Endothelial cell of umbilical vein (primary cell): ENCODE data around the gene MAJIN. TPM values are rescaled to one million over a fixed set of nuclear protein-coding genes. Genes with fewer than 3 reads are reported as not detected.

Source experiments
- BruUV-seq: library from RNA; stranded (reverse); fragments of 400-500 nt; replicated peaks from 2 replicates; lab custom pipeline; 2021; lab: Mats Ljungman, UMichigan
- CTCF ChIA-PET: fragments of 300-600, 350-600 bp; sonication (Branson Sonifier 250); formaldehyde crosslinking; loops from one replicate; lab custom pipeline; 2021; ENCODE audit warnings: antibody characterized with exemption, inconsistent platforms; lab: Charles Lee
- POLR2A ChIA-PET: fragments of 300-600, 350-600 bp; sonication (Branson Sonifier 250); formaldehyde crosslinking; loops from one replicate; lab custom pipeline; 2021; ENCODE audit warnings: antibody characterized with exemption, inconsistent platforms; lab: Charles Lee
- DNase-seq: peaks from one replicate; pipeline ENCODE4 v3.0.0-alpha.2; 2011; ENCODE audit warnings: low read depth, low spot score
- FAIRE-seq: peaks from 2 replicates; lab custom pipeline; 2011; peaks lifted over from hg19 to GRCh38; lab: Jason Lieb, UNC
- H2AFZ ChIP-seq: 2 replicates; pipeline ENCODE4 v1.6.0; 2012; ENCODE audit warnings: low read depth, low read length, control low read depth, inconsistent platforms
- H3K27ac ChIP-seq: 2 replicates; pipeline ENCODE4 v1.5.1; 2011; ENCODE audit warnings: low read depth, mild to moderate bottlenecking, control low read depth, low read length, moderate library complexity; ENCODE audit not compliant: insufficient read depth
- H3K27me3 ChIP-seq, 2 experiments: 2 replicates each; pipeline versions ENCODE4 v1.6.0 to v1.6.1; 2011; ENCODE audit warnings: low read length in 2 of 2, mixed read lengths in 1 of 2; ENCODE audit not compliant: control insufficient read depth in 2 of 2, insufficient read depth in 2 of 2
- H3K36me3 ChIP-seq, 2 experiments: 2 replicates in 1 of 2; 3 replicates in 1 of 2; pipeline ENCODE4 v1.5.1; 2011; ENCODE audit warnings: low read length in 2 of 2, mild to moderate bottlenecking in 1 of 2, moderate library complexity in 1 of 2; ENCODE audit not compliant: control insufficient read depth in 2 of 2, insufficient read depth in 2 of 2; ENCODE audit errors: extremely low read depth in 1 of 2
- H3K4me1 ChIP-seq: 3 replicates; pipeline ENCODE4 v1.5.1; 2011; ENCODE audit warnings: mild to moderate bottlenecking, low read length; ENCODE audit not compliant: control insufficient read depth, insufficient read depth; ENCODE audit errors: extremely low read depth
- H3K4me2 ChIP-seq: 2 replicates; pipeline ENCODE4 v1.6.1; 2011; ENCODE audit warnings: low read length, control low read depth, mixed read lengths; ENCODE audit not compliant: insufficient read depth
- H3K4me3 ChIP-seq, 3 experiments: fragments of 200-600 bp in 1 of 3; sonication (generic), shearing (Covaris generic) in 1 of 3; replicated peaks in 1 of 3; 2 replicates each; pipeline ENCODE4 v1.5.1; 2011 to 2016; ENCODE audit warnings: control low read depth in 3 of 3, low read length in 3 of 3, mild to moderate bottlenecking in 2 of 3, inconsistent platforms in 1 of 3, low read depth in 1 of 3, moderate library complexity in 1 of 3; ENCODE audit not compliant: insufficient read depth in 1 of 3
- H3K79me2 ChIP-seq: 2 replicates; pipeline ENCODE4 v1.6.0; 2012; ENCODE audit warnings: low read length, inconsistent platforms; ENCODE audit not compliant: control insufficient read depth, insufficient read depth
- H3K9ac ChIP-seq: replicated peaks from 2 replicates; pipeline ENCODE3; 2011; ENCODE audit warnings: low read length, control low read depth; ENCODE audit not compliant: insufficient read depth; ENCODE audit errors: extremely low read depth
- H3K9me1 ChIP-seq: replicated peaks from 3 replicates; pipeline ENCODE4 v1.6.0; 2011; ENCODE audit warnings: mild to moderate bottlenecking, low read length; ENCODE audit not compliant: control insufficient read depth, insufficient read depth; ENCODE audit errors: extremely low read depth
- H3K9me3 ChIP-seq: replicated peaks from 2 replicates; pipeline ENCODE4 v1.5.1; 2012; ENCODE audit warnings: low read length, inconsistent platforms; ENCODE audit not compliant: control insufficient read depth, insufficient read depth
- H4K20me1 ChIP-seq: replicated peaks from 2 replicates; pipeline ENCODE3; 2011; ENCODE audit warnings: mild to moderate bottlenecking, low read length; ENCODE audit not compliant: control insufficient read depth, insufficient read depth; ENCODE audit errors: extremely low read depth
- CTCF ChIP-seq, 2 donors: IDR thresholded peaks; 1 replicate in 1 of 2; 2 replicates in 1 of 2; pipeline ENCODE4 v1.5.1; 2011; ENCODE audit warnings: low read length in 2 of 2, mild to moderate bottlenecking in 2 of 2, moderate library complexity in 2 of 2, control low read depth in 1 of 2, inconsistent platforms in 1 of 2, low read depth in 1 of 2; ENCODE audit not compliant: insufficient read depth in 1 of 2; ENCODE audit errors: extremely low read depth in 1 of 2
- EZH2 ChIP-seq: IDR thresholded peaks from 2 replicates; pipeline ENCODE4 v1.6.1; 2012; ENCODE audit warnings: borderline replicate concordance, low read depth, mild to moderate bottlenecking, moderate library complexity, low read length, inconsistent platforms; ENCODE audit not compliant: severe bottlenecking
- FOS ChIP-seq: IDR thresholded peaks from 2 replicates; pipeline ENCODE4 v1.6.1; 2011; ENCODE audit warnings: mild to moderate bottlenecking, low read length, moderate library complexity, borderline replicate concordance; ENCODE audit not compliant: insufficient read depth
- GATA2 ChIP-seq: IDR thresholded peaks from 2 replicates; pipeline ENCODE4 v1.7.0; 2011; ENCODE audit warnings: low read depth, mild to moderate bottlenecking, moderate library complexity, mixed read lengths, low read length; ENCODE audit not compliant: insufficient read length, insufficient read depth
- JUN ChIP-seq: IDR thresholded peaks from 2 replicates; pipeline ENCODE4 v1.6.1; 2011; ENCODE audit warnings: borderline replicate concordance, low read depth; ENCODE audit not compliant: insufficient read length, insufficient read depth
- MAX ChIP-seq: IDR thresholded peaks from 2 replicates; pipeline ENCODE4 v1.6.1; 2011; ENCODE audit not compliant: insufficient read depth, insufficient read length
- MYC ChIP-seq: IDR thresholded peaks from one replicate; pipeline ENCODE4 v1.6.1; 2011; ENCODE audit warnings: mild to moderate bottlenecking, low read depth, low read length
- POLR2A ChIP-seq: IDR thresholded peaks from 2 replicates; pipeline ENCODE4 v1.6.1; 2012; ENCODE audit warnings: low read depth, mild to moderate bottlenecking, control low read depth, low read length
- POLR2AphosphoS5 ChIP-seq: IDR thresholded peaks from 2 replicates; pipeline ENCODE4 v1.6.1; 2012; ENCODE audit warnings: low read depth, mild to moderate bottlenecking, control low read depth, low read length, moderate library complexity; ENCODE audit not compliant: insufficient read depth
- dilution Hi-C: fragments of 300-500 bp; cut with MboI; formaldehyde crosslinking; loops from one replicate; pipeline ENCODE4 v1.15.0; 2019; ENCODE audit warnings: low sequenced_read_pairs; ENCODE audit not compliant: extremely low pct_ligation_motif_present
- intact Hi-C: fragments of 100-400 bp; cut with micrococcal nuclease; formaldehyde crosslinking; loops from one replicate; pipeline ENCODE4 v1.10.0; 2022
- polyA plus RNA-seq, 4 experiments: library from polyadenylated mRNA; depleted of rRNA in 3 of 4; stranded (reverse) in 3 of 4; unstranded in 1 of 4; fragments of >200 nt; gene quantifications; 2 replicates each; pipeline versions ENCODE4 v1.2.1 to v1.2.3, GENCODE V29; 2011 to 2012; ENCODE audit warnings: missing spikeins in 1 of 4
- total RNA-seq: library from RNA; stranded (reverse); gene quantifications from 2 replicates; pipeline ENCODE4 v1.2.3, GENCODE V29; 2021

The MAJIN gene
- total and polyA plus RNA-seq, 2 donors (not counting 3 experiments of a cell fraction or from before 2014, with no cell fraction given): 0.07 TPM; not detected in 1

GRCh38 chr11:65003282-65003681 is 31.4 kb upstream of the MAJIN start:
- POLR2A ChIA-PET: no interaction called here

More at GRCh38 chr11:65003282-65003681, 31.4 kb upstream of the MAJIN start:
- BruUV-seq: no TSS peak
- CTCF ChIA-PET: interaction anchor here (1.4 kb wide), 1 partner anchor 10 kb away, joined by 3 read pairs; no protein-coding TSS in a partner anchor
- no peaks in the 10 kb centered on the region for H3K9me3 ChIP-seq
- no peaks in the 10 kb centered on the region for H3K4me1 ChIP-seq
- no peak for TF ChIP-seq JUN
- TF ChIP-seq GATA2: no peak
- no peak for TF ChIP-seq MYC
- no peak for TF ChIP-seq POLR2A
- TF ChIP-seq EZH2: no peak
- no peak for TF ChIP-seq POLR2AphosphoS5
- no peak for TF ChIP-seq MAX
- TF ChIP-seq FOS: no peak
- TF ChIP-seq CTCF (IDR thresholded peaks at IDR 0.05; ENCODE audit: extremely low read depth in 1 of 2, insufficient read depth in 1 of 2, low read depth in 1 of 2, low read length in 2 of 2): no peak
- no peaks in the 10 kb centered on the region for H3K79me2 ChIP-seq
- no peak overlapping the region for H3K27ac ChIP-seq
- intact Hi-C loops (no loop called here), dilution Hi-C loops (no loop called here)
- no peak overlapping the region for H3K4me3 ChIP-seq
- H3K27me3 ChIP-seq: no peaks in the 10 kb centered on the region
- FAIRE-seq (no peak), DNase-seq (no peak)
- no peak overlapping the region for H3K4me2 ChIP-seq
- H3K9me1 ChIP-seq: no peaks in the 10 kb centered on the region
- H2AFZ ChIP-seq: no peak overlapping the region
- H4K20me1 ChIP-seq: no peaks in the 10 kb centered on the region
- no peak overlapping the region for H3K9ac ChIP-seq
- H3K36me3 ChIP-seq: no peaks in the 10 kb centered on the region
